Right lobe of liver (tissue), 6 donors: ENCODE measurements around the gene SPACA5. TPM values are rescaled to one million over a fixed set of nuclear protein-coding genes. Genes with fewer than 3 reads are reported as not detected.
A peak's percentile ranks its signal among the peaks of the same experiment; 100 is the strongest.
"Not testable (repeated sequence)": the region's sequence is repeated elsewhere in the genome, so short reads cannot be mapped to it uniquely, and the experiment has no call there.

Source experiments
- ATAC-seq, 4 donors: fragments of 200-7000 bp; cut with Tn5 transposase; one replicate each; pipeline ENCODE4 v1.9.1; 2020; ENCODE audit warnings: mild to moderate bottlenecking in 4 of 4, moderate library complexity in 4 of 4
- DNase-seq, 3 donors: peaks; one replicate each; pipeline ENCODE4 v3.0.0-alpha.2; 2020
- H3K27ac ChIP-seq, 3 donors: fragments of 200-600 bp; one replicate each; pipeline ENCODE4 v1.8.0; 2022
- H3K27me3 ChIP-seq, 2 donors: fragments of 200-600 bp; one replicate each; pipeline ENCODE4 v1.8.0; 2022
- H3K36me3 ChIP-seq, 4 donors: fragments of 200-600 bp; sonication (generic) in 1 of 4; one replicate each; pipeline versions ENCODE4 v1.5.1 to v1.8.0; 2017 to 2022; ENCODE audit warnings: control low read depth in 1 of 4
- H3K4me1 ChIP-seq, 4 donors: fragments of 200-600 bp; sonication (generic) in 1 of 4; one replicate each; pipeline versions ENCODE4 v1.5.1 to v1.8.0; 2017 to 2022; ENCODE audit warnings: control low read depth in 1 of 4
- H3K4me3 ChIP-seq, 3 donors: fragments of 200-600 bp; one replicate each; pipeline ENCODE4 v1.8.0; 2022
- H3K9me3 ChIP-seq, 4 donors: fragments of 200-600 bp; sonication (generic) in 1 of 4; one replicate each; pipeline versions ENCODE4 v1.5.1 to v1.8.0; 2017 to 2022; ENCODE audit warnings: control low read depth in 1 of 4
- CTCF ChIP-seq, 4 donors: fragments of 200-600 bp in 3 of 4; fragments of 450-650 bp in 1 of 4; IDR thresholded peaks; one replicate each; pipeline versions ENCODE4 v1.5.1 to v1.8.0; 2016 to 2022; ENCODE audit warnings: antibody characterized with exemption in 4 of 4, mild to moderate bottlenecking in 2 of 4
- POLR2A ChIP-seq: fragments of 450-650 bp; IDR thresholded peaks from one replicate; pipeline ENCODE4 v1.6.1; 2017; ENCODE audit warnings: antibody characterized with exemption, mild to moderate bottlenecking
- WGBS: methylation state at CpG from one replicate; pipeline ENCODE4 v1.1.6; 2018; ENCODE audit warnings: low coverage, low lambda C conversion rate; ENCODE audit not compliant: insufficient coverage; ENCODE audit errors: missing lambda C conversion rate; 5-methylcytosine and 5-hydroxymethylcytosine counted together
- intact Hi-C, 2 donors: fragments of 100-400 bp; cut with DNase I; formaldehyde crosslinking; loops; one replicate each; pipeline versions ENCODE4 v1.11.2 to v1.14.1; 2022
- long read RNA-seq: library from polyadenylated mRNA; unstranded; transcript quantifications from one replicate; pipeline ENCODE4 v2.0.0, GENCODE V29; 2019
- total RNA-seq, 6 experiments: library from RNA; depleted of rRNA in 2 of 6; stranded (reverse); fragments of >200 nt in 2 of 6; fragmentation: NEBNext Ultra II Directional in 3 of 6; extraction: Animal tissue kit (Norgen Biotek cat#: 25700) in 3 of 6; gene quantifications; one replicate each; pipeline versions ENCODE4 v1.1.0 to v1.2.4, GENCODE V29; 2016 to 2023
- donor health status: DM: no; HTN: yes; CAD: no.
- donor health status: DM: no; HTN: no; CAD: no.
- donor health status: DM: no; HTN: no; CAD: no.
- donor health status: DM: no; HTN: yes; CAD: no.
- donor health status: DM: no; HTN: yes; CAD: no.

The SPACA5 gene
- total RNA-seq: not detected
- long read RNA-seq: 0 reads

GRCh38 chrX:48006688-48007087, at the start of gene SPACA5:
TSS of gene SPACA5 (plus strand) at chrX:48006988. CDS start at chrX:48007803, 815 bp downstream.
- whole genome bisulfite sequencing: no CpG with 5 or more reads among the region's 8 CpGs
- ATAC-seq, intact Hi-C loops, H3K27me3 ChIP-seq, H3K27ac ChIP-seq, H3K36me3 ChIP-seq, DNase-seq, H3K4me3 ChIP-seq, H3K4me1 ChIP-seq, H3K9me3 ChIP-seq: not testable (repeated sequence)

- DNase-seq, H3K4me3 ChIP-seq, H3K36me3 ChIP-seq, H3K4me1 ChIP-seq, H3K27me3 ChIP-seq, intact Hi-C loops, H3K9me3 ChIP-seq, H3K27ac ChIP-seq, ATAC-seq: not testable (repeated sequence)
- WGBS: 60% methylated on average over 1 of the region's 4 CpGs
Observed at GRCh38 chrX:47958206-47958605, 48.6 kb upstream of the SPACA5 start.

- Histone ChIP-seq H3K27ac (no peak overlapping the region), H3K27me3 (no peaks in the 10 kb centered on the region), H3K4me1 (no peaks in the 10 kb centered on the region), H3K4me3 (no peak overlapping the region), H3K36me3 (no peaks in the 10 kb centered on the region), H3K9me3 (no peaks in the 10 kb centered on the region)
- TF ChIP-seq CTCF (IDR thresholded peaks at IDR 0.05): peak in 1 of 4 donors; percentile 17
- TF ChIP-seq POLR2A: no peak
- intact Hi-C loops: no loop called here
- no peak for DNase-seq
- peak in 2 of 4 donors; percentile 26 to 32 for ATAC-seq
- WGBS: 20% methylated on average over 2 of the region's 4 CpGs
Observed at GRCh38 chrX:47958761-47959342, 47.9 kb upstream of the SPACA5 start.

- Histone ChIP-seq H3K4me3 (no peak overlapping the region), H3K9me3 (no peaks in the 10 kb centered on the region), H3K4me1 (no peaks in the 10 kb centered on the region), H3K27me3 (no peaks in the 10 kb centered on the region), H3K27ac (no peak overlapping the region), H3K36me3 (no peaks in the 10 kb centered on the region)
- TF ChIP-seq CTCF (IDR thresholded peaks at IDR 0.05) (no peak), POLR2A (no peak)
- DNase-seq (no peak), ATAC-seq (no peak)
- intact Hi-C loops: no loop called here
- 44% methylated on average over 2 of the region's 2 CpGs for WGBS
Observed at GRCh38 chrX:47960406-47960805, 46.4 kb upstream of the SPACA5 start.

GRCh38 chrX:47961830-47962229, 45.0 kb upstream of the SPACA5 start:
- DNase-seq, intact Hi-C loops, H3K27ac ChIP-seq, ATAC-seq, H3K4me1 ChIP-seq, H3K9me3 ChIP-seq, H3K27me3 ChIP-seq, H3K36me3 ChIP-seq, H3K4me3 ChIP-seq: not testable (repeated sequence)
- 70% methylated on average over 3 of the region's 6 CpGs for WGBS

GRCh38 chrX:47965526-47965925, 41.3 kb upstream of the SPACA5 start:
- H3K4me3 ChIP-seq, DNase-seq, intact Hi-C loops, H3K36me3 ChIP-seq, ATAC-seq, H3K27ac ChIP-seq, H3K4me1 ChIP-seq, H3K27me3 ChIP-seq, H3K9me3 ChIP-seq: not testable (repeated sequence)
- WGBS: 87% methylated on average over 7 of the region's 14 CpGs

GRCh38 chrX:47973235-47973634, 33.6 kb upstream of the SPACA5 start:
- H3K9me3 ChIP-seq: peaks cover 0 to 36% (median 17%) of the 10 kb centered on the region in 4 donors
- no peak overlapping the region for H3K27ac ChIP-seq
- H3K4me3 ChIP-seq: no peak overlapping the region
- WGBS: no CpG with 5 or more reads among the region's 3 CpGs
- no peaks in the 10 kb centered on the region for H3K4me1 ChIP-seq
- ATAC-seq (no peak), DNase-seq (no peak)
- TF ChIP-seq CTCF (IDR thresholded peaks at IDR 0.05) (no peak), POLR2A (no peak)
- intact Hi-C loops: no loop called here
- H3K36me3 ChIP-seq: peaks cover 0 to 6% (median 0%) of the 10 kb centered on the region in 4 donors
- no peaks in the 10 kb centered on the region for H3K27me3 ChIP-seq
